ENCODE data around the gene PRSS53.
"Not testable (repeated sequence)": the region's sequence is repeated elsewhere in the genome, so short reads cannot be mapped to it uniquely, and the experiment has no call there.

Gene PRSS53

GRCh38 chr16:31117384-31118222, 28.9 kb upstream of the PRSS53 start, which contains the start of gene KAT8:
Gene KAT8, plus strand, starts transcription at chr16:31117664. Its CDS starts 18 bp downstream, at chr16:31117682.
- peak; percentile 95 for DNase-seq

DNA sequence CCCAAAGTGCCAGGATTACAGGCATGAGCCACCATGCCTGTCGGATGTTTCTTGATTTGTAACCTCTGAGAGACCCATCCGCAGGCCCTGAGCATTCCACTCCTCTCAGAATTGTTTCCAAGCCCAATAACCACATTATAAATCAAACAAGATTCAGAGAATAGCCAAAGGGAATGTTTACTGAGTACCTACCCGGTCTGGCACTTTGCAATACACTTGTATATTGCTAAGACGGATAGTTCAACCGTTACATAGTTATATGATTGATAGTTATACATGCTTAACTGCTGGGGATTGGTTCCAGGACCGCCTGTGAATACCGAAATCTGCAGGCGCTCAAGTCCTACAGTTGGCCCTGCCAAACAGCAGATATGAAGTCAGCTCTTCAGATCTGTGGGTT, 25.7 kb upstream of the PRSS53 start:
- DNase-seq = no peak

DNA sequence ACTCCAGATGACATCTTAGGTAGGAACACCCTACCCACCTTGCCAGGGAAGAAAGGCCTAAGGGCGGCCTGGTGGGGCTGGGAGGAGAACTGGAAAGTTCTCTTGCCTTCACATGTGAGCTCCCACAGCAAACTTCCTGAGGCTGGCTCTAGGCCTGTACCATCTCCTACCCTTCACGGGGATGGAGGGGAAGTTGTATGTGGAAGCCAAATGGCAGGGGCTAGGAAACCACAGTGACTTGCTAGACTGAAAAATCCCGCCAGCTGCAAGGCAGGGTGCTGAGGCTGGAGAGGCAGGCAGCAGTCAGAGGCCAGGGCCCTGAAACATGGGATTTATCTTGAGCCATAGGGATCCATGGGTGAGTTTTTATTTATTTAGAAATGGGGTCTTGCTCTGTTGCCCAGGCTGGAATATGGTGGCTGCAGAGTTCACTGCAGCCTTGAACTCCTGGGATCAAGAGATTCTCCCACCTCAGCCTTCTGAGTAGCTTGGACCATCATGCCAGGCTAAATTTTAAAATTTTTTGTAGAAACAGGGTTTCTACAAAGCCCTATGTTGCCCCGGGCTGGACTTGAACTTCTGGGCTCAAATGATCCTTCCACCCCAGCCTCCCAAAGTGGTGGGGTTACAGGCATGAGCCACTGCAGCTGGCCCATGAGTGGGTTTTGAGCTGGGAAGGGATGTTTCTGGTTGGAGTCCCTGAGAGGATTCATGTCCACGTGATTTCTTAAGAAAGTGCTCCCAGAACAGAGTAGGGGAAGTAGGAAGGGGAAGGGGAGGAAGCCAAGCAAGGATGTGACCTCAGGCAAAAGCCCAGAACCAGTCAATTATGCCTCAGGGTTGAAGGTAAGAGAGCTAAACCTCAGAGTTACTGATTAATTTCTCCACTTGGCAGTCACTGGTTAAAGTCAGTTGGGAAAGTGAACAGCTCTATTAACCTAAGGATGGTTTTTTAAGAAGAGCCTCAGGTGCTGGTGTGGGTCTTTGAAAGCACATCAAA, 24.7 kb upstream of the PRSS53 start:
- DNase-seq = no peak

- no peak for DNase-seq
Measured at GRCh38 chr16:31112711-31113110, 24.0 kb upstream of the PRSS53 start.

GRCh38 chr16:31111881-31112466, 23.2 kb upstream of the PRSS53 start:
- DNase-seq = no peak

DNA sequence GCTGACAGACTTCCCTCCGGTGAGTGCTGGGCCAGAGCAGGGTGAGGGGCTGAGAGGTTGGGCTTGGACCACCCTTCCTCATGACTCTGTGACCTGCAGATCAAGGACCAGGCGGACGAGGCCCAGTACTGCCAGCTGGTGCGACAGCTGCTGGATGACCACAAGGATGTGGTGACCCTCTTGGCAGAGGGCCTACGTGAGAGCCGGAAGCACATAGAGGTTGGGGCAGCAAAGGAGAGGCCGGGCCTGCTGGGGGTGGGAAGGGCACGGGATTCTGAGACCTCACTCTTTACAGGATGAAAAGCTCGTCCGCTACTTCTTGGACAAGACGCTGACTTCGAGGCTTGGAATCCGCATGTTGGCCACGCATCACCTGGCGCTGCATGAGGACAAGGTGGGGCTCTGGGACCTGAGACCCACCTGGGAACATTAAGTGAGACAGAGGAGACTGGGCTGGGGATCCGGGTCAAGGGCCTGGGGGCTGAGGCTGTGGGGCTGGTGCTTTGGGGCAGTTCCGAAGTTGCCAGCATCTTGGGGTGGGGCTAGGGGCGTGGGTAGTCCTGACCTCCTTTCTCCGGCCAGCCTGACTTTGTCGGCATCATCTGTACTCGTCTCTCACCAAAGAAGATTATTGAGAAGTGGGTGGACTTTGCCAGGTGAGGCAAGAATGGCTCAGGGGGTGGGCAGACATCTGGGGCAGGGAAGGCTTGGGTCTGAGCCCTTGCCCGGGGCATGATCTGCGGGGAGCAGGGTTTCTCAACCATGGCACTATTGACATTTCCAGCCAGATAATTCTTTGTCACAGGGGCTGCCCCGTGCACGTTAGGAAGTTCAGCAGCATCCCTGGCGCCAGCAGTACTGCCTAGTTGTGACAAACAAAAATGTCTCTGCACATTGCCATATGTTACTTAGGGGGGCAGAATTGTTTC, 21.6 kb upstream of the PRSS53 start:
- no peak for DNase-seq

DNA sequence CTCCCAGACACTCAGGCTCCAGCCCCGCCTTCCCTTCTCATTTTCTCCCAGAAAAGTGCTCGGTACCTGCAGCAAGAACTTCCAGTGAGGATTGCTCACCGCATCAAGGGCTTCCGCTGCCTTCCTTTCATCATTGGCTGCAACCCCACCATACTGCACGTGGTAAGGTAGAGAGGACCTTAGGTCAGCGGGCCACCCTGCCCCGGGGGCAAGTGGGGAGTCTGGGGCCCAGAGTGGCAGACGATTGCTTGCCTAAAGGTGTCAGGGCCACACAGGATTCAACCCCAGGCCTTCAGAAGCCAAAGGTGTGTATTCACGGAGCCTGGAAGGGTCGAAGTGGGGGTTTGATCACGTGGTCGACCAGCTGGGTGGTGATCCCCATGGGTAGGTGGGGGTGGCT, 20.9 kb upstream of the PRSS53 start:
- DNase-seq = no peak

GRCh38 chr16:31108794-31109558, 20.2 kb upstream of the PRSS53 start:
- no peak for DNase-seq

GRCh38 chr16:31108035-31108793, 19.5 kb upstream of the PRSS53 start, which contains the start of gene BCKDK:
Gene BCKDK, plus strand, starts transcription at chr16:31108386. Its CDS starts 838 bp downstream, at chr16:31109224.
- DNase-seq = peak; percentile 53

GRCh38 chr16:31107465-31107867, 18.7 kb upstream of the PRSS53 start:
- no peak for DNase-seq

DNA sequence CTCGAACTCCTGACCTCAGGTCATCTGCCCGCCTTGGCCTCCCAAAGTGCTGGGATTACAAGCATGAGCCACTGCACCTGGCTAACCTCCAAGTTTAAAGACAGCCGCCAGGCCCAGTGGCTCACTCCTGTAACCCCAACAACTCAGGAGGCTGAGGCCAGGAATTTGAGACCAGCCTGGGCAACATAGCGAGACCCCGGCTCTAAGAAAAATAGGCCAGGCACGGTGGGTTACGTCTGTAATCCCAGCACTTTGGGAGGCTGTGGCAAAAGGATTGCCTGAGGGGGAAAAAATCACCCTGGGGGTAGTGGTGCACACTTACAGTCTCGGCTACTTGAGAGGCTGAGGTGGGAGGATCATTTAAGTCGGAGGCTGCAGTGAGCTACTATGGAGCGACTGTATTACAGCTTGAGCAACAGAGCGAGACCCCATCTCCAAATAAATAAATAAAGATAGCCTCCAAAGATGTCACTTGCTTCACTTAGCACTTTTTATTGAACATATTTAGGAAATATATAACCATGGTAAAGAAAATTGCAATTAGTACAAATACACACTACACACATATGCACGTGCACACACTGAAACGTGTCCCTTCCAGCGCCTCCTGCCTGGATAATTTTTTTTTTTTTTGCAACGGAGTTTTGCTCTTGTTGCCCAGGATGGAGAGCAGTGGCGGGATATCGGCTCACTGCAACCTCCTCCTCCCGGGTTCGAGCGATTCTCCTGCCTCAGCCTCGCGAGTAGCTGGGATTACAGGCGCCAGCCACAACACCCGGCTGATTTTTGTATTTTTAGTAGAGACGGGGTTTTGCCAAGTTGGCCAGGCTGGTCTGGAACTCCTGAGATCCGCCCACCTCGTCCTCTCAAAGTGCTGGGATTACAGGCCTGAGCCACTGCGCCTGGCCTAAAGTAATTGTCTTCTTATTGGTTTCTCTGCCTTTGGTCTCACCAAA, 18.0 kb upstream of the PRSS53 start:
- no peak for DNase-seq

DNA sequence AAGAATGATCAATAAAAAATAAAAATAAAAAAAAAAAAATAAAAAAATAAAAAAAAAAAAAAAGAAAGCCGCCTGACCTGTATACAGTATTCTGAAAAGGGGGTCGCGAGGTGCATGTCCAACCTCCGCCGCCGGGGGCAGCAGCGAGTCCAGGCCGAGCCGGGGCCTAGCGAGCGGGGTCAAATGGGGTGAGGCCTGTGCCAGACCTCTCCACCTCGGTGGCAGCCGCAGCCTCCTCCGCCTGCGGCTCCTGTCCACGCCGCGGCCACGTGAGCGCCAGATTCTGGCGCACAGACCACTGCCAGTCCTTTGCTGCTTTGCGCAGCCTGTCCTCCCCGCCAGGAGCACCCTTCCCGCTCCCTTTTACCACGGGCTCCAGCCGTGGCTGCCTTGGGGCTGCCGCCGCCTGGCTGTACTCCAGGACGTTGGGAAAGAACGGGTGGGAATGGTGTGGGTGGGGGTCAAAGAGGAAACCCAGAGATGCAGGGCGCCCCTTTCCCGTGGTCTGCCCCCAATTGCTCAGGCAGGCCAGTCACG, 17.0 kb upstream of the PRSS53 start:
- peak; percentile 4 for DNase-seq

- DNase-seq = not testable (repeated sequence)
Measured at GRCh38 chr16:31100876-31101641, 12.3 kb upstream of the PRSS53 start.

- no peak for DNase-seq
Measured at GRCh38 chr16:31099860-31100638, 11.3 kb upstream of the PRSS53 start.

DNA sequence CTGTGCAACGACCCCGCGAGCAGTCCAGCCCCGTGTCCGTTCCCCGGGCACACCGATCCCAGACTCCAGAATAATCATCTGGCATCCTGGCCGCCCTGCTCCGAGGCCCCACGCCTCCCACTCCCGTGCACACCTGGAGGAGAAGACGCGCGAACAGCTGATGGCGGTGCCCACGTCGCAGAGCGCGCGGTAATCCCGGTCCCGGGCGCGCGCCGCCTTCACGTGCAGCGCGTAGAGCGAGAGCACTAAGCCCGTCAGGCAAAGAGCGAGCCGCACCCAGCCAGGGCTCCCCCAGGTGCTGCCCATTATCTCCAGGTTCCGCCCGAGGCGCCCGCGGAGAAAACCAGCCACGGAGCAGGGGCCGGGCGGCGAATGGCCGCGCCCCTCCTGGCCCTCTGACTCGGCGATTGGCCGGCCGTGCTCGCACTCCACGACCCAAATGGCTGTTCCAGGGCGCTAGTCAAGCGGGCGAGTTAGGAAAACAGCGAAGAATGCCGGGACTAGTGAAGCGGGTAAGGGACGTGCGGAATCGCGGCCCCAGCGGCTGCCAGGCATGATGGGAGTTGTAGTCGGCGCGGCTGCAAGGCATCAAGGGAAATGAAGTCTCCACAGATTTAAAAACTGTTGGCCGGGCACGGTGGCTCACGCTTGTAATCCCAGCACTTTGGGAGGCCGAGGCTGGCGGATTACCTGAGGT, 5.8 kb upstream of the PRSS53 start, which contains the start of gene VKORC1:
Gene VKORC1, minus strand, starts transcription at position 374 of the 697 bp plus-strand sequence. Its CDS starts 68 bp downstream, at position 306.
- peak; percentile 98 for DNase-seq

DNA sequence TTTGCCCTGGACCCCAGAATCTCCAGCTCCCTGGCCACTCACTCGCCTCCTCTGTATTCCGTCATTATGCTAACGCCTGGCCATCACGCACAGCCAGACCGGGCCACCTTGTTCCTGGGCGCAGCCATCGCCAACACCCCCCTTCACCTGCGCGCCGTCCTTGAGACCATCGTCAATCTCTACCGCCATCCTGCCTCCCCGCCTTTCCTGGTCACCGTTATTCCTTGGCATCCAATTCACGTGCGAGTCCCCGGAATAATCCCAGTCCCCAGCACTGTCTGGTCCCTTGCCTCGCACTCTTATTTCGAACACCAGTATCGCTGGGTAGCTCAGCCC, 5.3 kb upstream of the PRSS53 start:
- no peak for DNase-seq

All from NCI-H526 treated with DMSO at 0.1 percent for 48 hours (cell line).